H9 (cell line): ENCODE data around the gene JADE2. TPM values are rescaled to one million over a fixed set of nuclear protein-coding genes. Genes with fewer than 3 reads are reported as not detected.

Source experiments
- DNase-seq: peaks from one replicate; pipeline ENCODE4 v3.0.0-alpha.2; 2017
- H2AFZ ChIP-seq: one replicate; pipeline ENCODE4 v1.6.1; 2013; ENCODE audit warnings: mild to moderate bottlenecking, low read length, control low read depth, moderate library complexity
- H2AK5ac ChIP-seq: 2 replicates; pipeline ENCODE4 v1.6.1; 2013; ENCODE audit warnings: low read length, control low read depth, mixed read lengths; ENCODE audit not compliant: insufficient read length
- H2BK120ac ChIP-seq: one replicate; pipeline ENCODE4 v1.6.1; 2013; ENCODE audit warnings: low read depth, mild to moderate bottlenecking, low read length, control low read depth, inconsistent platforms; ENCODE audit not compliant: poor library complexity, severe bottlenecking
- H2BK12ac ChIP-seq: 2 replicates; pipeline ENCODE4 v1.6.1; 2013; ENCODE audit warnings: low read length, control low read depth, mixed read lengths, low read depth; ENCODE audit not compliant: insufficient read length
- H2BK15ac ChIP-seq: 2 replicates; pipeline ENCODE4 v1.6.1; 2013; ENCODE audit warnings: low read depth, low read length, control low read depth
- H2BK20ac ChIP-seq: one replicate; pipeline ENCODE4 v1.6.1; 2013; ENCODE audit warnings: low read depth, mild to moderate bottlenecking, low read length, control low read depth, inconsistent platforms; ENCODE audit not compliant: poor library complexity, severe bottlenecking
- H2BK5ac ChIP-seq: 2 replicates; pipeline ENCODE4 v1.6.1; 2013; ENCODE audit warnings: low read length, control low read depth, mixed read lengths; ENCODE audit not compliant: insufficient read length
- H3K14ac ChIP-seq: 2 replicates; pipeline ENCODE4 v1.6.1; 2013; ENCODE audit warnings: low read length, control low read depth; ENCODE audit not compliant: insufficient read depth
- H3K18ac ChIP-seq: 2 replicates; pipeline ENCODE4 v1.6.1; 2013; ENCODE audit warnings: low read depth, mild to moderate bottlenecking, mixed read lengths, low read length, control low read depth; ENCODE audit not compliant: insufficient read length
- H3K23ac ChIP-seq: 2 replicates; pipeline ENCODE4 v1.6.1; 2013; ENCODE audit warnings: low read length, control low read depth, mixed read lengths, low read depth; ENCODE audit not compliant: insufficient read length
- H3K23me2 ChIP-seq: 2 replicates; pipeline ENCODE4 v1.6.1; 2013; ENCODE audit warnings: low read depth, mild to moderate bottlenecking, mixed read lengths, low read length, control low read depth; ENCODE audit not compliant: insufficient read length, poor library complexity, severe bottlenecking
- H3K27ac ChIP-seq: 2 replicates; pipeline ENCODE4 v1.5.1; 2013; ENCODE audit warnings: low read length, control low read depth, mixed read lengths, low read depth; ENCODE audit not compliant: insufficient read length
- H3K27me3 ChIP-seq: 2 replicates; pipeline ENCODE4 v1.6.1; 2013; ENCODE audit warnings: low read length, control low read depth, inconsistent platforms; ENCODE audit not compliant: insufficient read depth
- H3K4ac ChIP-seq: 2 replicates; pipeline ENCODE4 v1.6.1; 2013; ENCODE audit warnings: low read depth, mild to moderate bottlenecking, control low read depth, inconsistent platforms, low read length, moderate library complexity
- H3K4me1 ChIP-seq: 2 replicates; pipeline ENCODE4 v1.6.1; 2013; ENCODE audit warnings: low read length, control low read depth, inconsistent platforms; ENCODE audit not compliant: insufficient read depth
- H3K4me2 ChIP-seq: 2 replicates; pipeline ENCODE4 v1.6.1; 2013; ENCODE audit warnings: low read length, control low read depth, mixed read lengths; ENCODE audit not compliant: insufficient read length, insufficient read depth
- H3K56ac ChIP-seq: 2 replicates; pipeline ENCODE4 v1.6.1; 2013; ENCODE audit warnings: low read depth, mild to moderate bottlenecking, mixed read lengths, low read length, control low read depth; ENCODE audit not compliant: insufficient read length
- H3K79me1 ChIP-seq: 2 replicates; pipeline ENCODE4 v1.6.1; 2013; ENCODE audit warnings: low read depth, mild to moderate bottlenecking, moderate library complexity, low read length, control low read depth, inconsistent platforms; ENCODE audit not compliant: insufficient read depth, poor library complexity, severe bottlenecking
- H3K79me2 ChIP-seq: 2 replicates; pipeline ENCODE4 v1.6.1; 2013; ENCODE audit warnings: low read length, control low read depth, inconsistent platforms; ENCODE audit not compliant: insufficient read depth
- H3K9ac ChIP-seq: 2 replicates; pipeline ENCODE4 v1.6.1; 2013; ENCODE audit warnings: low read length, control low read depth, mixed read lengths; ENCODE audit not compliant: insufficient read length; ENCODE audit errors: extremely low read depth
- H3K9me3 ChIP-seq: one replicate; pipeline ENCODE4 v1.6.1; 2013; ENCODE audit warnings: low read depth, low read length, inconsistent platforms; ENCODE audit not compliant: control insufficient read depth
- H3T11ph ChIP-seq: one replicate; pipeline ENCODE4 v1.6.1; 2013; ENCODE audit warnings: mild to moderate bottlenecking, low read length, control low read depth, inconsistent platforms
- H4K20me1 ChIP-seq: one replicate; pipeline ENCODE4 v1.6.1; 2013; ENCODE audit not compliant: control insufficient read depth, insufficient read length, insufficient read depth
- H4K5ac ChIP-seq: 2 replicates; pipeline ENCODE4 v1.6.1; 2013; ENCODE audit warnings: low read depth, mild to moderate bottlenecking, mixed read lengths, low read length, control low read depth; ENCODE audit not compliant: insufficient read length
- H4K8ac ChIP-seq: replicated peaks from 2 replicates; pipeline ENCODE4 v1.6.1; 2013; ENCODE audit warnings: low read length, control low read depth, mixed read lengths, low read depth; ENCODE audit not compliant: insufficient read length
- H4K91ac ChIP-seq: 2 replicates; pipeline ENCODE4 v1.6.1; 2013; ENCODE audit warnings: low read depth, mild to moderate bottlenecking, moderate library complexity, mixed read lengths, low read length, control low read depth; ENCODE audit not compliant: insufficient read length
- H3K27ac Mint-ChIP-seq, 3 experiments: 2 replicates in 2 of 3; 3 replicates in 1 of 3; pipeline ENCODE4 v1.8.0; 2020 to 2021; ENCODE audit warnings: mixed read lengths in 3 of 3, mild to moderate bottlenecking in 1 of 3, moderate library complexity in 1 of 3
- H3K27me3 Mint-ChIP-seq: 2 replicates; pipeline ENCODE4 v1.8.0; 2021; ENCODE audit warnings: low read depth, mild to moderate bottlenecking, moderate library complexity, mixed read lengths
- H3K36me3 Mint-ChIP-seq, 3 experiments: 2 replicates in 2 of 3; 3 replicates in 1 of 3; pipeline ENCODE4 v1.8.0; 2020 to 2021; ENCODE audit warnings: low read depth in 3 of 3, mixed read lengths in 3 of 3; ENCODE audit not compliant: insufficient read depth in 1 of 3
- H3K4me1 Mint-ChIP-seq, 2 experiments: 2 replicates each; pipeline ENCODE4 v1.8.0; 2020; ENCODE audit warnings: mixed read lengths in 2 of 2
- H3K4me3 Mint-ChIP-seq, 2 experiments: 2 replicates in 1 of 2; 3 replicates in 1 of 2; pipeline ENCODE4 v1.8.0; 2020 to 2021; ENCODE audit warnings: mild to moderate bottlenecking in 2 of 2, mixed read lengths in 2 of 2, moderate library complexity in 1 of 2
- H3K9me3 Mint-ChIP-seq, 2 experiments: 2 replicates in 1 of 2; 3 replicates in 1 of 2; pipeline ENCODE4 v1.8.0; 2020; ENCODE audit warnings: mild to moderate bottlenecking in 2 of 2, mixed read lengths in 2 of 2, moderate library complexity in 1 of 2
- CTCF ChIP-seq: fragments of 200-600 bp; sonication (generic); conservative IDR thresholded peaks from 3 replicates; pipeline ENCODE4 v1.8.0; 2021; ENCODE audit warnings: antibody characterized with exemption, mild to moderate bottlenecking
- WGBS: extraction: QIAGEN DNeasy Blood & Tissue Kit; methylation state at CpG from one replicate; pipeline ENCODE4 v1.1.7; 2013; ENCODE audit warnings: missing lambda C conversion rate, low lambda C conversion rate, mixed read lengths; ENCODE audit not compliant: insufficient read length; ENCODE audit errors: extremely low coverage; 5-methylcytosine and 5-hydroxymethylcytosine counted together
- total RNA-seq: library from RNA; stranded (reverse); gene quantifications from 2 replicates; pipeline ENCODE4 v1.2.1, GENCODE V29; 2021

The JADE2 gene
- total RNA-seq, 1 experiment from 2014 or later: 99.7 TPM

GRCh38 chr5:134625559-134625958, 100.1 kb downstream of the JADE2 start:
- Histone ChIP-seq H4K91ac (no peak overlapping the region), H4K8ac (no peak overlapping the region), H3K18ac (no peak overlapping the region), H3K14ac (no peak overlapping the region), H3K4me2 (no peak overlapping the region), H3K27me3 (no peaks in the 10 kb centered on the region), H4K20me1 (no peaks in the 10 kb centered on the region), H3K23me2 (no peaks in the 10 kb centered on the region), H3K23ac (no peak overlapping the region), H2BK15ac (no peak overlapping the region), H2BK20ac (no peak overlapping the region), H3K4ac (no peak overlapping the region), H3K56ac (no peak overlapping the region), H3K4me1 (no peaks in the 10 kb centered on the region), H3T11ph (no peak overlapping the region), H3K27ac (no peak overlapping the region), H2AFZ (no peak overlapping the region), H3K9ac (no peak overlapping the region), H4K5ac (no peak overlapping the region), H2BK120ac (no peak overlapping the region), H2AK5ac (no peak overlapping the region), H3K79me2 (no peaks in the 10 kb centered on the region), H2BK12ac (no peak overlapping the region), H3K9me3 (no peaks in the 10 kb centered on the region), H2BK5ac (no peak overlapping the region), H3K79me1 (no peaks in the 10 kb centered on the region)
- no CpG with 5 or more reads among the region's 1 CpG for WGBS
- no peak overlapping the region for H3K27ac Mint-ChIP-seq
- H3K9me3 Mint-ChIP-seq: no peaks in the 10 kb centered on the region
- peaks cover 0 to 12% (median 3%) of the 10 kb centered on the region in 3 experiments; a peak in 5 of 7 replicates for H3K36me3 Mint-ChIP-seq
- no peaks in the 10 kb centered on the region for H3K27me3 Mint-ChIP-seq
- DNase-seq: no peak
- H3K4me1 Mint-ChIP-seq: no peaks in the 10 kb centered on the region
- H3K4me3 Mint-ChIP-seq: no peak overlapping the region
- TF ChIP-seq CTCF: no peak
